H1 (cell line): ENCODE measurements around the gene SERPINA1. TPM values are rescaled to one million over a fixed set of nuclear protein-coding genes. Genes with fewer than 3 reads are reported as not detected.

Source experiments
- CTCF ChIA-PET: fragments of 300-600 bp; sonication (Branson Sonifier 250); formaldehyde crosslinking; loops from one replicate; lab custom pipeline; 2021; ENCODE audit not compliant: partially characterized antibody; lab: Charles Lee
- POLR2A ChIA-PET: fragments of 300-600 bp; sonication (Branson Sonifier 250); formaldehyde crosslinking; loops from one replicate; lab custom pipeline; 2021; ENCODE audit warnings: inconsistent platforms; ENCODE audit not compliant: partially characterized antibody; lab: Charles Lee
- DNase-seq, 2 experiments: peaks; one replicate each; pipeline versions ENCODE4 v3.0.0 to v3.0.0-alpha.2; 2010 to 2022; ENCODE audit warnings: low spot score in 2 of 2, low read depth in 1 of 2, mixed read lengths in 1 of 2
- FAIRE-seq: peaks from 2 replicates; lab custom pipeline; 2011; peaks lifted over from hg19 to GRCh38; lab: Jason Lieb, UNC
- H2AFZ ChIP-seq: 2 replicates; pipeline ENCODE4 v1.8.1; 2012; ENCODE audit warnings: low read length, inconsistent platforms
- H2AK5ac ChIP-seq: 2 replicates; pipeline ENCODE4 v1.6.1; 2013; ENCODE audit warnings: low read depth, low read length
- H2BK120ac ChIP-seq: replicated peaks from 2 replicates; pipeline ENCODE3; 2013; ENCODE audit warnings: low read depth, low read length, inconsistent platforms
- H2BK12ac ChIP-seq: 2 replicates; pipeline ENCODE4 v1.6.1; 2013; ENCODE audit warnings: low read depth, low read length
- H2BK15ac ChIP-seq: 2 replicates; pipeline ENCODE4 v1.6.1; 2013; ENCODE audit warnings: low read length
- H2BK20ac ChIP-seq: 2 replicates; pipeline ENCODE4 v1.6.1; 2013; ENCODE audit warnings: low read length
- H2BK5ac ChIP-seq: 2 replicates; pipeline ENCODE4 v1.6.1; 2013; ENCODE audit warnings: low read depth, low read length
- H3K14ac ChIP-seq: 2 replicates; pipeline ENCODE4 v1.6.1; 2013; ENCODE audit warnings: inconsistent platforms; ENCODE audit not compliant: insufficient read length
- H3K18ac ChIP-seq: 2 replicates; pipeline ENCODE4 v1.6.1; 2013; ENCODE audit warnings: low read length; ENCODE audit errors: extremely low read depth
- H3K23ac ChIP-seq: 2 replicates; pipeline ENCODE4 v1.6.1; 2013; ENCODE audit warnings: inconsistent platforms; ENCODE audit not compliant: insufficient read length
- H3K23me2 ChIP-seq: 2 replicates; pipeline ENCODE4 v1.6.1; 2013; ENCODE audit warnings: low read depth, low read length
- H3K27ac ChIP-seq: 2 replicates; pipeline ENCODE4 v1.6.1; 2011; ENCODE audit warnings: low read depth, low read length, inconsistent platforms
- H3K27me3 ChIP-seq, 4 experiments: replicated peaks in 1 of 4; 1 replicate in 1 of 4; 2 replicates in 3 of 4; pipeline versions ENCODE4 v1.6.1 to v1.8.1; 2011 to 2013; ENCODE audit warnings: low read length in 3 of 4, mild to moderate bottlenecking in 3 of 4, inconsistent platforms in 2 of 4, mixed read lengths in 2 of 4, moderate library complexity in 1 of 4; ENCODE audit not compliant: control insufficient read depth in 3 of 4, insufficient read depth in 3 of 4; ENCODE audit errors: extremely low read depth in 1 of 4
- H3K36me3 ChIP-seq, 4 experiments: 2 replicates each; pipeline versions ENCODE4 v1.6.1 to v1.8.1; 2011 to 2013; ENCODE audit warnings: mild to moderate bottlenecking in 4 of 4, low read length in 3 of 4, moderate library complexity in 2 of 4, control low read depth in 1 of 4, inconsistent platforms in 1 of 4; ENCODE audit not compliant: insufficient read depth in 4 of 4, control insufficient read depth in 2 of 4
- H3K4ac ChIP-seq: replicated peaks from 2 replicates; pipeline ENCODE3; 2013; ENCODE audit warnings: low read length, low read depth, mixed read lengths, inconsistent platforms; ENCODE audit not compliant: insufficient read length
- H3K4me1 ChIP-seq, 4 experiments: replicated peaks in 1 of 4; 1 replicate in 1 of 4; 2 replicates in 3 of 4; pipeline versions ENCODE4 v1.6.1 to v1.8.1; 2011 to 2013; ENCODE audit warnings: low read length in 3 of 4, inconsistent platforms in 2 of 4, mixed read lengths in 1 of 4; ENCODE audit not compliant: insufficient read depth in 4 of 4, control insufficient read depth in 3 of 4
- H3K4me2 ChIP-seq, 2 experiments: 2 replicates each; pipeline versions ENCODE4 v1.6.1 to v1.8.1; 2011 to 2013; ENCODE audit warnings: low read depth in 2 of 2, low read length in 2 of 2, control low read depth in 1 of 2, inconsistent platforms in 1 of 2, mild to moderate bottlenecking in 1 of 2; ENCODE audit not compliant: insufficient read depth in 1 of 2
- H3K4me3 ChIP-seq, 4 experiments: fragments of 200-600, 300-600 bp in 1 of 4; sonication (generic), shearing (Covaris generic), sonication (Bioruptor Twin) in 1 of 4; 2 replicates each; pipeline versions ENCODE4 v1.5.1 to v1.8.1; 2011 to 2016; ENCODE audit warnings: low read length in 4 of 4, low read depth in 3 of 4, control low read depth in 2 of 4, inconsistent platforms in 2 of 4, mild to moderate bottlenecking in 2 of 4, mixed read lengths in 1 of 4, moderate library complexity in 1 of 4; ENCODE audit not compliant: insufficient read depth in 2 of 4; ENCODE audit errors: extremely low read depth in 1 of 4
- H3K56ac ChIP-seq: replicated peaks from 2 replicates; pipeline ENCODE3; 2013; ENCODE audit warnings: low read depth, mild to moderate bottlenecking, mixed read lengths, low read length, inconsistent platforms; ENCODE audit not compliant: insufficient read length
- H3K79me1 ChIP-seq: 2 replicates; pipeline ENCODE4 v1.6.1; 2013; ENCODE audit warnings: low read depth, low read length, control low read depth
- H3K79me2 ChIP-seq, 2 experiments: 2 replicates each; pipeline versions ENCODE4 v1.6.1 to v1.8.1; 2012 to 2013; ENCODE audit warnings: low read length in 2 of 2, mild to moderate bottlenecking in 2 of 2, inconsistent platforms in 1 of 2; ENCODE audit not compliant: insufficient read depth in 2 of 2, control insufficient read depth in 1 of 2
- H3K9ac ChIP-seq, 4 experiments: replicated peaks in 1 of 4; 1 replicate in 1 of 4; 2 replicates in 3 of 4; pipeline versions ENCODE4 v1.6.1 to v1.8.1; 2011 to 2013; ENCODE audit warnings: low read depth in 3 of 4, low read length in 3 of 4, control low read depth in 2 of 4, mild to moderate bottlenecking in 2 of 4, moderate library complexity in 2 of 4, inconsistent platforms in 1 of 4; ENCODE audit errors: extremely low read depth in 1 of 4
- H3K9me3 ChIP-seq, 2 experiments: 2 replicates each; pipeline versions ENCODE4 v1.6.1 to v1.8.1; 2012 to 2013; ENCODE audit warnings: mild to moderate bottlenecking in 2 of 2, moderate library complexity in 2 of 2, control low read depth in 1 of 2, inconsistent platforms in 1 of 2, low read depth in 1 of 2, low read length in 1 of 2, mixed read lengths in 1 of 2; ENCODE audit not compliant: insufficient read depth in 2 of 2
- H4K20me1 ChIP-seq, 2 experiments: replicated peaks in 1 of 2; 2 replicates each; pipeline versions ENCODE3 to v1.8.1; 2011 to 2013; ENCODE audit warnings: inconsistent platforms in 2 of 2, low read length in 2 of 2, mild to moderate bottlenecking in 1 of 2; ENCODE audit not compliant: insufficient read depth in 2 of 2, control insufficient read depth in 1 of 2
- H4K5ac ChIP-seq: 2 replicates; pipeline ENCODE4 v1.6.1; 2013; ENCODE audit warnings: low read length, low read depth, mixed read lengths, inconsistent platforms; ENCODE audit not compliant: insufficient read length
- H4K8ac ChIP-seq: 2 replicates; pipeline ENCODE4 v1.8.0; 2013; ENCODE audit warnings: mild to moderate bottlenecking, moderate library complexity, low read length, inconsistent platforms; ENCODE audit not compliant: insufficient read depth; ENCODE audit errors: extremely low read depth
- H4K91ac ChIP-seq: replicated peaks from 2 replicates; pipeline ENCODE3; 2013; ENCODE audit warnings: low read length, mixed read lengths, inconsistent platforms; ENCODE audit not compliant: insufficient read length
- ASH2L ChIP-seq: fragments of 200-600, 300-600 bp; sonication (generic); IDR thresholded peaks from one replicate; pipeline ENCODE4 v1.7.1; 2017; ENCODE audit warnings: low read length
- BACH1 ChIP-seq: IDR thresholded peaks from 2 replicates; pipeline ENCODE4 v1.6.1; 2012; ENCODE audit warnings: low read length, improper control_type of control experiment
- CREB1 ChIP-seq: IDR thresholded peaks from 2 replicates; pipeline ENCODE4 v1.6.1; 2012; ENCODE audit warnings: inconsistent platforms
- RAD21 ChIP-seq, 2 experiments: IDR thresholded peaks in 1 of 2; conservative IDR thresholded peaks in 1 of 2; 2 replicates each; pipeline ENCODE4 v1.6.1; 2011; ENCODE audit warnings: low read depth in 2 of 2, low read length in 2 of 2, improper control_type of control experiment in 1 of 2, inconsistent platforms in 1 of 2, mild to moderate bottlenecking in 1 of 2, moderate library complexity in 1 of 2
- WGBS, 2 experiments: shearing (Covaris generic) in 1 of 2; methylation state at CpG; one replicate each; pipeline versions ENCODE4 v1.1.6 to v1.1.7; 2013 to 2015; ENCODE audit warnings: low lambda C conversion rate in 2 of 2, mixed read lengths in 2 of 2, inconsistent platforms in 1 of 2, low coverage in 1 of 2, missing lambda C conversion rate in 1 of 2; ENCODE audit not compliant: insufficient replicate concordance in 2 of 2, insufficient coverage in 1 of 2, insufficient read length in 1 of 2; ENCODE audit errors: extremely low coverage in 1 of 2, missing lambda C conversion rate in 1 of 2; 5-methylcytosine and 5-hydroxymethylcytosine counted together
- polyA plus RNA-seq, 7 experiments: library from polyadenylated mRNA; depleted of rRNA in 3 of 7; stranded (reverse) in 5 of 7; unstranded in 2 of 7; fragments of >200 nt in 5 of 7; fragments of 200-250 nt in 2 of 7; gene quantifications; 1 replicate in 5 of 7; 2 replicates in 1 of 7; 4 replicates in 1 of 7; pipeline versions ENCODE4 v1.2.1 to v1.2.3, GENCODE V29; 2011 to 2013; ENCODE audit warnings: missing spikeins in 2 of 7, mixed read lengths in 2 of 7
- total RNA-seq: library from RNA; stranded (reverse); fragmentation: NEBNext Ultra II Directional; extraction: Animal tissue kit (Norgen Biotek cat#: 25700); gene quantifications from 2 replicates; pipeline ENCODE4 v1.2.1, GENCODE V29; 2021
- TF ChIP-seq, protein P1 (sequence below), 3 experiments: IDR thresholded peaks; 1 replicate in 2 of 3; 2 replicates in 1 of 3; pipeline versions ENCODE4 v1.5.1 to v1.6.1; 2011; ENCODE audit warnings: low read length in 3 of 3, mild to moderate bottlenecking in 3 of 3, inconsistent platforms in 2 of 3, low read depth in 1 of 3, moderate library complexity in 1 of 3; ENCODE audit not compliant: insufficient read depth in 1 of 3; ENCODE audit errors: control extremely low read depth in 1 of 3

SERPINA1 gene
- total and polyA plus RNA-seq, 2 of the 8 experiments (the other 6 are each of a cell fraction or from before 2014, with no cell fraction given): 0.08 TPM; not detected in 1

DNA sequence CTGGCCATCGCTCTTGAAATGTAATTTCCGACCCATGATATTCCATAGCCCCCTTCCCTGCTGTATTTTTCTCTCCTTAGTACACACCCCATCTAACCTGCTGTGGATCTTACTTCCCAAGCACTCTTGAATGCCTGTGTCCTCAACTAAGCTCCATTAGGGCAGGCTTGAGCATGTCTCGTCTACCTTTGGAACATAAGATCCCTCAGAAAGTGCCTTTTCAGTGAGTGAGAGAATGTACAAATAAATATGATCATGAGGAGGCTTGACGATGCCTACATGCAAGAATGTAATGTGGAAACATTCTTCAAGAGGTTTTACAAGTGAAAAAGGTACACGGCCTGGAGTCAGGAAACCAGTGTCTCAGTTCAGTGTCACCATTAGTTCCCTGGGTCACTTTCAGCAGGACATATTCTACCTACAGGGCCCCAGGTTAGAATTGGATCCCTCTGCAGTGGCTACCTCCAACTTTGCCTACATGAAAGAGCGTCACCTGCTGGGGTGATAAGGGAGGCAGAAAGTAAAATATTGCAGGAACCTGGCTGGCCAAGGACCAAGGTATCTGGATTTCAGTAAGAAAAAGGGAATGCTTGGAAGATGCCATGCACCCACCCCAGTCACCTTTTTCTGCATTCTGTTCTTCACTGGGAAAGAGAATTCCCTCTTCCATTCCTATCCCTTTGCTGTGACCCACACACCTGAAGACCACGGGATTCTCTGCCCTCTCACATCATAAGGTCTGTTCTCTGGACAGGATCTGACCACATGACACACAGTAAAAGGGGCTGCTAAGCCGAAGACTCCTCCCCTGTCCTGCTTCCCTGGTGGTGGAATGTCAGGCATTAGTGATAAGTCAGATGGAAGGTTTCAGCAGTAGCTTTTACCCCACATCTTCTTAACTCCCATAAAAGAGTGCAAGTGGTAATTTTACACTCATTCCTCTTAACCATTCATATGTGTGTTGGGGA is 24.6 kb upstream of the SERPINA1 start:
- Histone ChIP-seq H2BK120ac (no peak overlapping the region), H3K14ac (no peak overlapping the region), H2AFZ (peak overlapping the region; percentile 81; the same call in 1 of the 2 replicates), H3K4ac (no peak overlapping the region), H3K4me3 (no peak overlapping the region), H3K23ac (no peak overlapping the region), H3K18ac (peak overlapping the region; percentile 33; the same call in 1 of the 2 replicates), H2AK5ac (0 out of 2 replicates have a peak overlapping the region, but pooled peaks have one; percentile 2), H4K5ac (no peak overlapping the region), H2BK15ac (peak overlapping the region; percentile 88; the same call in 1 of the 2 replicates), H3K23me2 (no peaks in the 10 kb centered on the region), H2BK12ac (0 out of 2 replicates have a peak overlapping the region, but pooled peaks have one; percentile 12), H4K91ac (no peak overlapping the region), H3K4me2 (no peak overlapping the region), H3K27me3 (no peaks in the 10 kb centered on the region), H4K8ac (no peak overlapping the region), H2BK5ac (peak overlapping the region; percentile 18; the same call in 1 of the 2 replicates), H3K4me1 (peaks cover 0 to 7% (median 0%) of the 10 kb centered on the region in 4 experiments; a peak in 1 of 7 replicates), H3K56ac (no peak overlapping the region), H3K36me3 (no peaks in the 10 kb centered on the region), H3K79me1 (no peaks in the 10 kb centered on the region), H4K20me1 (no peaks in the 10 kb centered on the region), H2BK20ac (peak overlapping the region; percentile 72; the same call in 1 of the 2 replicates), H3K27ac (no peak overlapping the region), H3K79me2 (no peaks in the 10 kb centered on the region), H3K9me3 (peaks cover 0 to 3% of the 10 kb centered on the region in 2 experiments; a peak in 1 of 4 replicates), H3K9ac (no peak overlapping the region)
- CTCF ChIA-PET: interaction anchor here (0.7 to 3.6 kb wide), 16 partner anchors 9 to 136 kb away, joined by 3 to 20 read pairs (median 4); partner anchors contain the start of gene SERPINA10
- no peak for TF ChIP-seq BACH1
- TF ChIP-seq ASH2L: no peak
- TF ChIP-seq RAD21 (IDR thresholded peaks at IDR 0.05 in 1 of 2, conservative IDR thresholded peaks at IDR 0.05 in 1 of 2; ENCODE audit: low read depth in 2 of 2, low read length in 2 of 2): peak; percentile 78 to 88
- TF ChIP-seq, protein P1, sequence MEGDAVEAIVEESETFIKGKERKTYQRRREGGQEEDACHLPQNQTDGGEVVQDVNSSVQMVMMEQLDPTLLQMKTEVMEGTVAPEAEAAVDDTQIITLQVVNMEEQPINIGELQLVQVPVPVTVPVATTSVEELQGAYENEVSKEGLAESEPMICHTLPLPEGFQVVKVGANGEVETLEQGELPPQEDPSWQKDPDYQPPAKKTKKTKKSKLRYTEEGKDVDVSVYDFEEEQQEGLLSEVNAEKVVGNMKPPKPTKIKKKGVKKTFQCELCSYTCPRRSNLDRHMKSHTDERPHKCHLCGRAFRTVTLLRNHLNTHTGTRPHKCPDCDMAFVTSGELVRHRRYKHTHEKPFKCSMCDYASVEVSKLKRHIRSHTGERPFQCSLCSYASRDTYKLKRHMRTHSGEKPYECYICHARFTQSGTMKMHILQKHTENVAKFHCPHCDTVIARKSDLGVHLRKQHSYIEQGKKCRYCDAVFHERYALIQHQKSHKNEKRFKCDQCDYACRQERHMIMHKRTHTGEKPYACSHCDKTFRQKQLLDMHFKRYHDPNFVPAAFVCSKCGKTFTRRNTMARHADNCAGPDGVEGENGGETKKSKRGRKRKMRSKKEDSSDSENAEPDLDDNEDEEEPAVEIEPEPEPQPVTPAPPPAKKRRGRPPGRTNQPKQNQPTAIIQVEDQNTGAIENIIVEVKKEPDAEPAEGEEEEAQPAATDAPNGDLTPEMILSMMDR (IDR thresholded peaks at IDR 0.05; ENCODE audit: control extremely low read depth in 1 of 3, insufficient read depth in 1 of 3, low read depth in 1 of 3, low read length in 3 of 3): peak; percentile 30 to 79 (median 79)
- TF ChIP-seq CREB1: no peak
- 79% methylated on average over 8 of the region's 8 CpGs; no CpG with 5 or more reads in 1 of the 2 experiments for WGBS, 2 experiments
- POLR2A ChIA-PET: no interaction called here
- FAIRE-seq (peak; percentile 39), DNase-seq (no peak)
